Kidney capillary endothelial cell (primary cell): ENCODE results near the gene INTS2.
"Not testable (repeated sequence)": the region's sequence is repeated elsewhere in the genome, so short reads cannot be mapped to it uniquely, and the experiment has no call there.

Experiments
- DNase-seq: peaks from one replicate; pipeline ENCODE4 v3.0.0-alpha.2; 2018; ENCODE audit warnings: low spot score

The INTS2 gene

DNA sequence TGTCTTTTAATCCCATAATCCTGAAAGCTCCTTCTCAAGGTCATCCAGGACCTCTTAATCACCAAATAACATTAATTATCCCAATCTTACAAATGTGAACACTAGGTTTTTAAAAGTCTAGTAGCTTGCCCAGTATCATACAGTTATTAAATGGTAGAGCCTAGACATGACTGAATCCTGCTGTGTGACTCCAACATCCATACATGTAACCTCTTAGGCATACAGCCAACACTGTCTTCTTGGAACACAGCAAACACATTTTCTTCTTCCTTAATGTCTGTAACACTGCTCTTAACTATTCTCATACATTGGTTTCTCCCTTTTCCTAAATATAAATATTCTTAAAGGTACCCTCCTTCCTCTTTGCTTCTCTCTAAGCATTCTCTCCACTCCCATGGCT is 78.1 kb downstream of the INTS2 start:
- no peak for DNase-seq

DNA sequence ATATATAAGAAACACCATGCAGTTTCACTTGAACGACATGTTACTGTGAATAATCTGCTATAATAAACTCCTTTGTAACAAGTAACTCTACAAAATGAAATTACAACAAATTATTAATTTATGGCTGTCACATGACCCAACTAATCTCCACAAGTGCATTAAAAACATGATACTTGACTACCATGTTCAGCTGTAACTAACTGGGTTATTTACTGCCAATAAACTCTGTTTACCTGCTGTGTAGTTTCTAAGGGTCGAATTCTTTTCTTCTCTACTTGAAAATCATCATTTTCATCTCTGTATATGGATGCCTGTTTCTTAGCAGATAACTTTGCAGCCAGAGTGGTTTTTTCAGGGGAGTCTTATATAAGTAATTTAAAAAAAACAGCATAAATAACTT is 78.9 kb downstream of the INTS2 start:
- DNase-seq: no peak

DNA sequence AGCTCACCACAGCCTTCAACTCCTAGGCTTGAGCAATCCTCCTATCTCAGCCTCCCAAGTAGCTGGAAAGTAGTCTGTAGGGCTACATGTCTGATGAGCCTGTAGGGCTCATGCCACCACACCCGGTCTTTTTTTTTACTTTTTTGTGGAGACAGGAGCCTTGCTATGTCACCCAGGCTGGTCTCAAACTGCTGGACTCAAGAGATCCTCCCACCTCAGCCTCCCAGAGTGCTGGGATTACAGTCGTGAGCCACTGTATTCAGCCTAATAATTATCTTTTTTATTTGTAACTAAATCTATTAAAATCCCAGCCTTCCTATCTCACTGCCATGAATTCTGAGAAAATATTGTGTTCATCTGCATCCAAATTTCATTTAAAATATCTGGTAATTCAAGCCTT is 79.5 kb downstream of the INTS2 start:
- DNase-seq: no peak

DNA sequence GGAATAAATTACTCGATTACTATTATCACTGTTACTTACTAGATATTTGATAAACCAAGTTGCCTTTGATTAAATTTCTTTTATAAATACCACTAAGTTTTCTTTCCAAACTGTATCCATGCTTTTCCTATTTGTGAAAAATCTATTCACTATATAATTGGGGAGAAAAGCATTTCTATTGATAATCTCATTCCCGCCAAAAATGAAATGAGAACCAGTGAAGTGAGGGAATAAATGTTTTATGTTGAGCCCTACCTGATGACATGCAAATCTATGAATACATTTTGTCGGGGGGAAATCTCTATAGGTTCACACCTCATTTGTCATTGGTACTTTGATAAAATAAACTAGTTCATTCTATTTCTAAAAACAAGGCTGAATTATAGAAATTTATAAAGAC is 80.1 kb downstream of the INTS2 start:
- DNase-seq: no peak

DNA sequence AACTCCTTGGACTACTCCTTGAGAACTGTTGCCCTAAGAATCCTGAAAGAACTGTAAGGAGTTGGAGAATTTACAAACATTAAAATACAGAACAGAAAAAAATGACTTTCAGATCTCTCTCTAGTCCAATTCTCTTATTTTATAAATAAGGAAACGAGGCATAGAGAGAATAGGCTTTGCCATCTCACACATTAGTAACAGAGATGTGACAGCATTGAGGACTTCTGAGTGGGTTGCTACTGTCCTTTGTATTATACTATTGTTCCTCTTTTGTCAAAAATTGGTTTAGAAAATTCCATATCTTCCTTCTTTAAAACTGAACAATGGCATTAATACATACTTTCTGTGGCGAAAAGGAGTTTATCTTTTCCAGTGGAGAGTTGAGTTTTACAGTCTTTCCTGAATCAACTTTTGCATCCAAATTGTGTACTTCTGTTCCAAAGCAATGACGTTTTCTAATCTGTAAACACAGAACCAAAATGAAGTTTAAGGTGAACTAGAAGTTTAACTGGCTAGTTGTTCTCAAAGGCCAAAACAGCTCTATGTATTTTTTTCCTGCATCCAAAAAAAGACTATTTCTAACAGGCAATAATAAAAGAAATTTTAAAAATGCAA is 80.9 kb downstream of the INTS2 start:
- DNase-seq: no peak

DNA sequence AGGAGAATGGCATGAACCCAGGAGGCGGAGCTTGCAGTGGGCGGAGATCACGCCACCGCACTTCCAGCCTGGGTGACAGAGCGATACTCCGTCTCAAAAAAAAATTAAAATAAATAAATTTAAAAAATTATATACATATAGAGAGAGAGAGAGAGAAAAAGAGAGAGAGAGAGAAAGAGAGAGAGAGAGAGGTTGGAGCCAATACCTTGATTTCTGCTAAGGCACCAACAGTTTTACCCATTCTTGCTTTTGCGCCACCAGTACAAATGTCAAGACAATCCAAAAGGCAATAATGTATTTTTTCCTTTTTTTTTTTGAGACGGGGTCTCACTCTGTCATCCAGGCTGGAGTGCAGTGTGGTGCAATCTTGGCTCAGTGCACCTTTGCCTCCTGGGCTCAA is 81.7 kb downstream of the INTS2 start:
- no peak for DNase-seq

DNA sequence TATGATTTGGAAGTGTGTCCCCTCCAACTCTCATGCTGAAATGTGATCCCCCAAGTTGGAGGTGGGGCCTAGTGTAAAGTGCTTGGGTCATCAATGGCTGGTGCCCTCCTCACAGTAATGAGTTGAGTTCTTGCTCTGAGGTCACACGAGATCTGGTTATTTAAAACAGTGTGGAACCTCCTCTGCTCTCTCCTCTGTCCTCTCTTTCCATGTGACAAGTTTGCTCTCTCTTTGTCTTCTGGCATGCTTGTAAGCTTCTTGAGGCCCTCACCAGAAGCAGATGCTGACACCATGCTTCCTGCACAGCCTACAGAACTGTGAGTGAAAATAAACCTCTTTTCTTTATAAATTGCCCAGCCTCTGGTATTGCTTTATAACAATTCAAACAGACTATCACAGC is 84.3 kb downstream of the INTS2 start:
- DNase-seq: no peak

DNA sequence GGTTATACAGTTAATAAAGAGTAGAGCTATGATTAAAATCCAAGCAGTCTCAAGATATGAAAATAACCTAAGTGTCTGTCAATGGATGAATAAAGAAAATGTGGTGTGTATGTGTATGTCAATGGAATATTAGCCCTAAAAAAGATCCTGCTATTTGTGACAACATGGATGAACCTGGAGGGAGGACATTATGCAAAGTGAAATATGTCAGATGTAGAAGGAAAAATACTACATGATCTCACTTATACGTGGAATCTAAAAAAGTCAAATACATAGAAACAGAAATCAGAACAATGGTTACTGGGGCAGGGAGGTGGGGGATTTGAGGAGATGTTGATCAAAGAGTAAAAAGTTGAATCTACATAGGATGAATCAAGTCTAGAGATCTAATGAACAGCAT is 84.9 kb downstream of the INTS2 start:
- no peak for DNase-seq

DNA sequence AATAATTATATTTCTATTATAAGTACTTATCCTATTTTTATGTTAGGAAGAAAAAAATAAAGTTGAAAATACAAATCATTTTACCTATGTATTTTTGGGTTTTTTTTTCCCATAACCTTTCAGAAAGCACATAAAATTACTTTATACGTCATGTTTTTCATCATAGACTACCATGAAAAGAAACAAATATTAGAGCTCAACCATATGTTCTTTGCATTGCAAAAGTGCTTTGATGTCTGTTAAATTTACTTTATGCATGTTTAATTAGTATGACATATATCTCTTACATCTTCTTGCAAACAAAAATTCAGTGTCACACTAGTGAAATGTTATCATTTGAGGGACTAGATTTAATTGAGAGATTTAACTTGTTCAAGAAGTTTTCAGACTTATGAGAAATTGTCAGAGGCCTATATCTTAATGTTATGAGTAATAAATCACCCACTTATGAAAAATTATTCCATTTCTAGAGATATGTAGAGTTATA is 88.4 kb downstream of the INTS2 start:
- DNase-seq: no peak

DNA sequence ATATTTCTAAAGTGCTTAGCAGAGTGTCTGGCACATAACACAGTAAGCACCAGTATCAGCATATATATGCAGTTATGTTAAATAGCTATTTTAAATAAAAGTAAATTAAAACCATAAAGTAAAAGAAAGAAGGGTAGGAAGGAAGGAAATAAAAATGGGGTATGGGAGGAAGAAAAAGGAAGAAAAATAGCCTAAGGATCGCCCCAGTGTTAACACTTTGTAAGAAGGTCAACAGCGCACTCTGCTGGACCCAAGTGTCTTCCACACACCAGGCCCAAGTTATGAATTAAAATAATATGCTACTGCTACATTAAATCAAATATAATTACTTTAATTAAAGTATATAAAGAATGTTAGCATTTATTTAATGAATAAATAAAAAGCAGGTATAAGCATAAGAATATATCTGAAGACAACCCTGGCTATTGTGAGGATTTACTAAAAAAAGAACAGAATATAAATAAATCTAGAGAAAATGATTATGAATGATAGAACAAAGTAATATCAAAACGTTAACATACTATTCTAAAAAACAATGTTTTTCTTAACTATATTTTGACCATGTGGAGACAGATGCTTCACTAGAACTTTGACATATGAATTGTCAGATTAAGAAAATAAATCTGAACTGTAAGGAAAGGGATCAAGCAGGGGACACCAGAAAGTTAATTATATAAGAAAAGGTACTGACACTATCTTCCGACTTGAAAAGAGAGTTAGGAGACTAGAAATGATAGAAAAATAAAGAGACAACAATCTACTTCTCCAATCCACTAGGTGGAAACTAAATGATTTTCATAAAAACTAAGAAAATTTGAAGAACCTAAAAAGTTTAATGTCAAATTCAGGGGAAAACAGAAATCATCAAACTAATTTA is 90.4 kb downstream of the INTS2 start:
- peak; percentile 45 for DNase-seq

DNA sequence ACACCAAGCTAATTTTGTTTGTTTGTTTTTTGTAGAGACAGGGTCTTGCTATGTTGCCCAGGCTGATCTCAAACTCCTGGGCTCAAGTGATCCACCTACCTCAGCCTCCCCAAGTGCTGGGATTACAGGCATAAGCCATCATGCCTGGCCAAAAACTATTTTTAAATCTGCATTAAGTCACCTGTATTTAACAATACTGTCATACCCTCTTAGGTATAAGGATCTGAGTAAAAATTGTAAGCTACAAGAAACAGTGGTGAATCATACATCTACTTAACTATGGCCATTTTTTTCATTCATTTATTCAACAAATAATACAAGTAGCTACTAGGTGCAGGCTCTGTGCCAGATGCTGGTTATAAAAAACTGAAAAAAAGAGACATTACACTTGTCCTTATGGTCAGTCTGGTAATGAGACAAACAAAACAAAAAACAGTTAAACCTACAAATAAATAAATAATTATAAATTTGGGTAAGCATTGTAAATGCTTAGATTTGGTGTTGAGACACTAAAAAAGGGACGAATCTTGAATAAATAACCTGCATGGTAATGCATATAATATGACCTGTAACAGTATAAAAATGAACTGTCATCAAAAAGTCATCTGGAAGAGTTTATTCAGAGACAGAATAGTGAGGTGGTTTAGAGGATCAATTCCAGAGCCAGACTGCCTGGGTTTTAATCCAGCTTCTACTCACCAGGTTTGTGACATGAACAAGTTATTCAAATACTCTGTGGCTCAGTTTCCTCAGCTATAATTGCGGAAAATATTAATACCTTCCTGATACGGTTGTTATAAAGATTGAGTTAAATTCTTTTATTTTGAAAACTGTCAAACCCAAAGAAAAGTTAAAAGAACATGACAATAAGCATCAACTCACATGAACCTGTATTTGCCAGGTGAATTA is 91.3 kb downstream of the INTS2 start:
- no peak for DNase-seq

DNA sequence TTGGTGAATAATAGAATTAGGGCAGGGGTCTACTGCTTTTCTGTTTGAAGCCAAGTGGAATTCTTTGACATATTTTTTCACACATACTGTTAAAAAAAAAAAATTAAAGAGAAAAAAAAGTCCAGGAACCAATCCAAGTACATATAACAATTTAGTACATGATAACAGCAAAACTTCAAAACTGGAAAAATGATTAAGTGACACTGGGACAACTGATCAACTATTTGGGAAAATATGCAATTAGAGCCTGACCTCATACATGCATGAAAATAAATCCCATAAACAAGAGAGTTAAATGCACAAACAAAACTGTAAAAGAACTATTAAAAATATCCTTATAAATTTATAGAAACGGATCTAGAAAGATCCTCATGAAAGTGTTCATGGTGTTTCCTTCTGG is 92.2 kb downstream of the INTS2 start:
- no peak for DNase-seq

DNA sequence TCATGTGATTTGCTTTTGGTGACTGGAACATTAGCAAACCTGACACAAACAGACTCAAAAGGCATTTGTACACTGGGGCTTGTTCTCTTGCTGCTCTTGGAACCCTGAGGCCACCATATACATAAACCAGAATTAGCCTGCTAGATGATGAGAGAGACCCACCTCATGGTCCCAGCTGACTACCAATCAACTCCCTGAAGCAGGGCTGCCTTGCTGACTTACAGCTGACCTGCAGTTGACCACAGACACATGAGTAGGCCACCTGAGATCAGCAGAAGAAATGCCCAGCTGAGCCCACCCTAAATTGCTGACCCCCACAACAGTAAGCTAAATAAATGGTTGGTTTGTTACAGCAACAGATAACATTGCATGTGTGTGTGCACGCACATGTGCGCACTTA is 93.2 kb downstream of the INTS2 start:
- DNase-seq: no peak

DNA sequence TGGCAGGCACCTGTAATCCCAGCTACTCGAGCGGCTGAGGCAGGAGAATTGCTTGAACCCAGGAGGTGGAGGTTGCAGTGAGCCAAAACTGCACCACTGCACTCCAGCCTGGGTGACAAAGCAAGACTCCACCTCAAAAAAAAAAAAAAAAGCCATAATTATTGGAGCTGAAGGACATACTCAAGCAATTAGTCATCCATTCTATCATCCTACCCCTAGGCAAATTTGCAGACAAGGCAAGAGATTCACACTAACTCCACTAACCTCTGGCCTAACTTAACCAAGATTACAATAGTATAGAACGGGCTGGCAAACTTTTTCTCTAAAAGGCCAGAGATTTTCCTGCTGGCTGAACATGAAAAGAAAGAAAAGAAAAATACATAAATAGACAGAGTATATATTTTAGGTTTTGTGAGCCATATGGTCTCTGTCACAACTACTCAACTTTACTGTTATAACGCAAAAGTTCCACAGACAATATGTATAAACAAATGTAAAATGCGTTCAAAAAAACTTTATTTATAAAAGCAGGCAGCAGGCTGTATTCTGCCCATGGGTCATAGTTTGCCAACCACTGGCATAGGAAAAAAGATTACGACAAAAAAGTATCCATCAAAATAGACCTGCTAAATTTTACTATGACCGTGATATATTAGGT is 94.1 kb downstream of the INTS2 start:
- peak; percentile 55 for DNase-seq

DNA sequence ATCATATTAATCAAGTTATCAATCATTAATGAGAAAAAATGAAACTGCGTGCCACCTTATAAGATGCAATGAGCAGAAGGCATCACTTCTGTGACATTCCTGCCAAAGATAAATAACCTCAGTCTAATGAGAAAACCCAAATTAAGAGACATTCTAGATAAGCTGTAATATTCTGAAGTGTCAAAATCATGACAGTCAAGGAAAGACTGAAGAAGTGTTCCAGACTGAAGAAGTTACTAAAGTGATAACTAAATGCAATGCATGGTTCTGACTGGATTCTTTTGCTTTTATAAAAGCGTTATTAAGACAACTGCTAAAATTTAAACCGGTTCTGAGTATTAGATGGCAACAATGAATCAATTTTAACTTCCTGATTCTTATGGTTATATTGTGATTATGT is 95.3 kb downstream of the INTS2 start:
- DNase-seq: no peak

DNA sequence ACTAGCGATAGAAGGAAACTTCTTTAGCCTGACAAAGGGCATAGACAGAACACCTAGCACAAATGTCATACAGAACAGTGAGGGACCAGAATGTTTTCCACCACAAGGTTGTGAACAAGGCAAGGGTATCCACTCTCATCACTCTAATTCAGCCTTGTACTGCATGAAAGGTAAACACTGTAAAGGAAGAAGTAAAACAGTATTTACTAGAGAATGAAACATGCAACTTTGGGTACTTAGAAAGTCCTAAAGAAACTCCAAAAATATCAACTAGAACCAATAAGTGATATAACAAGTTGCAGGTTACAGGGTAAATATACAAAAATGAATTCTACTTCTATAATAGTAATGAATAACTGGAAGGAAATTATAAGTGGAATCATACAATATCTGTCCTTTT is 96.7 kb downstream of the INTS2 start:
- no peak for DNase-seq

DNA sequence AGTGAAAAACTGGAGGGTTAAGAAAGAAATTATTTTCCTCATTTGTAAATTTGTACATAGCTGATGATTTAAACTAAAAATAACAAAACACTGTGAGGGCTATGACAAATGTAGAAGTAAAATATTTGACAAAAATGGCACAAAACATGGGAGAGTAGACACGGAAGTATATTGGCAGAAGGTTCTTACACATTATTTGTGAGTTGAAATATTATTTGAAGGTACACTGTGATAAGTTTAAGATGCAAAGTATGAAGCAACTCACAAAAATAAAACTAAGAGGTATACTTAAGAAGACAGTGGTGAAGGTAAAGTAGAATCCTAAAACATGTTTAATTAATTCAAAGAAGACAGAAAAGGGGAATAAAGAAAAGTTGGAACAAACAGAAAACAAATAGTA is 99.1 kb downstream of the INTS2 start:
- DNase-seq: no peak

DNA sequence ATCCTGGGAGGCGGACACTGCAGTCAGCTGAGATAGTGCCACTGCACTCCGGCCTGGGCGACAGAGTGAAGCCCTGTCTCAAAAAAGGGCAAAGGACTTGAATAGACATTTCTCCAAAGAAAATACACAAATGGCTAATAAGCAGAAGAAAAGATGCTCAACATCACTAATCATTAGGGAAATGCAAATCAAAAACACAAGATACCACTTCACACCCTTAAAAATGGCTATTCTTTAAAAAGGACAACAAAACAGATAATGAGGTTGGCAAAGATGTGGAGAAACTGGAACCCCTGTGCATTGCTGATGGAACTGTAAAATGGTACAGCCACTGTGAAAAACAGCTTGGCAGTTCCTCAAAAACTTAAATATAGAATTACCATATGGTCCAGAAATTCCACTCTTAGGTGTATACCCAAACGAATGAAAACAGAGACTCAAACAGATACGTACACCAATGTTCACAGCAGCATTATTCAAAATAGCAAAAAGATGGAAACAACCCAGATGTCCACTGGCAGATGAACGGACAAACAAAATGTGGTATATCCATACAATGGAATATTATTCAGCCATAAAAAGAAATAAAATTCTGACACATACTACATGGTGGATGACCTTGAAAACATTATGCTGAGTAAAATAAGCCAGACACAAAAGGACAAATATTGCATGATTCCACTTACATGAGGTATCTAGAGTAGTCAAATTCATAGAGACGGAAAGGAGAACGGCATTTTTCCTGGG is 100.0 kb downstream of the INTS2 start:
- no peak for DNase-seq

DNA sequence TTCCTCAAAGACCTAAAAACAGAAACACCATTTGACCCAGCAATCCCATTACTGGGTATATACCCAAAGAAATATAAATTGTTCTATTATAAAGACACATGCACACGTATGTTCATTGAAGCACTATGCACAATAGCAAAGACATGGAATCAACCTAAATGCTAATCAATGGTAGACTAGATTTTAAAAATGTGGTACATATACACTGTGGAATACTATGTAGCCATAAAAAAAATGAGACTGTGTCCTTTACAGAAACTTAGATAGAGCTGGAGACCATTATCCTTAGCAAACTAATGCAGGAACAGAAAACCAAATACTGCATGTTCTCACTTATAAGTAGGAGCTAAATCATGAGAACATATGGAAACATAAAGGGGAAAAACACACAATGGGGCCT is 100.9 kb downstream of the INTS2 start:
- not testable (repeated sequence) for DNase-seq

DNA sequence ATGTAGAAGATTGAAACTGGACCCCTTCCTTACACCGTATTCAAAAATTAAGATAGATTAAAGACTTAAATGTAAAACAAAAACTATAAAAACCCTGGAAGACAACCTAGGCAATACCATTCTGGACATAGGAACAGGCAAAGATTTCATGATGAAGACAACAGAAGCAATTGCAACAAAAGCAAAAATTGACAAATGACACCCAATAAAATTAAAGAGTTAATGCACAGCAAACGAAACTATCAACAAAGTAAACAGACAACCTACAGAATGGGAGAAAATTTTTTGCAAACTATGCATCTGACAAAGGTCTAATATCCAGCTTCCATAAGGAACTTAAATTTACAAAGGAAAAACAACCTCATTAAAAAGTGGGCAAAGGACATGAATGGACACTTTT is 101.6 kb downstream of the INTS2 start:
- DNase-seq: not testable (repeated sequence)

DNA sequence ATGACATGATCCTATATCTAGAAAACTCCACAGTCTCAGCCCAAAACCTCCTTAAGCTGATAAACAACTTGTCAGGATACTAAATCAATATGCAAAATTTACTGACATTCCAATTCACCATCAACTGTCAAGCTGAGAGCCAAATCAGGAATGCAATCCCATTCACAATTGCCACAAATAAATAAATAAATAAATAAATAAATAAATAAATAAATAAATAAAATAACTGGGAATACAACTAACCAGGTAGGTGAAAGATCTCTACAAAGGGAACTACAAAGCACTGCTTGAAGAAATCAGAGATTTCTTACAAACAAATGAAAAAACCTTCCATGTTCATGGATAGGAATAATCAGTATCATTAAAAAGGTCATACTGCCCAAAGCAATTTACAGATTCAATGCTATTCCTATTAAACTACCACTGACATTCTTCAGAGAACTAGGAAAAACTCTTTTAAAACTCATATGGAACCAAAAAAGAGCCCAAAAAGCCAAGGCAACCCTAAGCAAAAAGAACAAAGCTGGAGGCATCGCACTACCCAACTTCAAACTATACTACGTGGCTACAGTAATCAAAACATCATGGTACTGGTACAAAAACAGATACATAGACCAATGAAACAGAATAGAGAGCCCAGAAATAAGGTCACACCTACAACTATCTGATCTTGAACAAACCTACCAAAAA is 102.2 kb downstream of the INTS2 start:
- DNase-seq: no peak
